Measurements from ENCODE around the gene RERE.

RERE gene

GRCh38 chr1:8856689-8857412 is 39.4 kb upstream of the RERE start:
- H3K27ac ChIP-seq (ENCODE audit: low read depth, low read length) = no peak overlapping the region

GRCh38 chr1:8854240-8854639 is 36.8 kb upstream of the RERE start:
- H3K4me1 ChIP-seq (ENCODE audit: insufficient read depth, low read length) = peaks cover 14% of the 10 kb centered on the region
- H3K4me3 ChIP-seq (ENCODE audit: low read depth in 1 of 2, low read length in 2 of 2) = no peak overlapping the region
- H3K36me3 ChIP-seq (ENCODE audit: insufficient read depth, low read length) = peaks cover 4% of the 10 kb centered on the region
- no peaks in the 10 kb centered on the region for H3K9me3 ChIP-seq (ENCODE audit: low read length)
- no peak overlapping the region for H3K27ac ChIP-seq (ENCODE audit: low read depth, low read length)
- no peak overlapping the region for H3K9ac ChIP-seq (ENCODE audit: low read length)
- no peaks in the 10 kb centered on the region for H3K27me3 ChIP-seq (ENCODE audit: control insufficient read depth in 1 of 2, insufficient read depth in 2 of 2, low read length in 2 of 2)

More at GRCh38 chr1:8856689-8857412, 39.4 kb upstream of the RERE start:
- Histone ChIP-seq H3K9ac (ENCODE audit: low read length) (no peak overlapping the region), H3K9me3 (ENCODE audit: low read length) (no peaks in the 10 kb centered on the region), H3K4me3 (ENCODE audit: low read depth in 1 of 2, low read length in 2 of 2) (no peak overlapping the region), H3K4me1 (ENCODE audit: insufficient read depth, low read length) (peaks cover 16% of the 10 kb centered on the region), H3K36me3 (ENCODE audit: insufficient read depth, low read length) (peaks cover 23% of the 10 kb centered on the region), H3K27me3 (ENCODE audit: control insufficient read depth in 1 of 2, insufficient read depth in 2 of 2, low read length in 2 of 2) (no peaks in the 10 kb centered on the region)

- H3K27ac ChIP-seq (ENCODE audit: low read depth, low read length) = no peak overlapping the region
- H3K4me3 ChIP-seq (ENCODE audit: low read depth in 1 of 2, low read length in 2 of 2) = no peak overlapping the region
- H3K36me3 ChIP-seq (ENCODE audit: insufficient read depth, low read length) = no peaks in the 10 kb centered on the region
These were observed 33.6 kb upstream of the RERE start for GRCh38 chr1:8851060-8851459.

GRCh38 chr1:8848663-8849386 is 31.4 kb upstream of the RERE start:
- no peaks in the 10 kb centered on the region for H3K36me3 ChIP-seq (ENCODE audit: insufficient read depth, low read length)
- no peaks in the 10 kb centered on the region for H3K9me3 ChIP-seq (ENCODE audit: low read length)
- H3K4me1 ChIP-seq (ENCODE audit: insufficient read depth, low read length) = peaks cover 14% of the 10 kb centered on the region
- no peak overlapping the region for H3K9ac ChIP-seq (ENCODE audit: low read length)
- H3K27me3 ChIP-seq (ENCODE audit: control insufficient read depth in 1 of 2, insufficient read depth in 2 of 2, low read length in 2 of 2) = no peaks in the 10 kb centered on the region
- H3K27ac ChIP-seq (ENCODE audit: low read depth, low read length) = peak overlapping the region; percentile 19
- H3K4me3 ChIP-seq (ENCODE audit: low read depth in 1 of 2, low read length in 2 of 2) = no peak overlapping the region

More at GRCh38 chr1:8851060-8851459, 33.6 kb upstream of the RERE start:
- Histone ChIP-seq H3K4me1 (ENCODE audit: insufficient read depth, low read length) (peaks cover 10% of the 10 kb centered on the region), H3K9ac (ENCODE audit: low read length) (no peak overlapping the region), H3K9me3 (ENCODE audit: low read length) (no peaks in the 10 kb centered on the region), H3K27me3 (ENCODE audit: control insufficient read depth in 1 of 2, insufficient read depth in 2 of 2, low read length in 2 of 2) (no peaks in the 10 kb centered on the region)

- no peak overlapping the region for H3K4me3 ChIP-seq (ENCODE audit: low read depth in 1 of 2, low read length in 2 of 2)
- H3K4me1 ChIP-seq (ENCODE audit: insufficient read depth, low read length) = peaks cover 14% of the 10 kb centered on the region
- no peak overlapping the region for H3K9ac ChIP-seq (ENCODE audit: low read length)
- H3K27ac ChIP-seq (ENCODE audit: low read depth, low read length) = peak overlapping the region; percentile 19
- no peaks in the 10 kb centered on the region for H3K9me3 ChIP-seq (ENCODE audit: low read length)
- no peaks in the 10 kb centered on the region for H3K36me3 ChIP-seq (ENCODE audit: insufficient read depth, low read length)
- no peaks in the 10 kb centered on the region for H3K27me3 ChIP-seq (ENCODE audit: control insufficient read depth in 1 of 2, insufficient read depth in 2 of 2, low read length in 2 of 2)
These were observed 30.6 kb upstream of the RERE start for GRCh38 chr1:8847990-8848389.

GRCh38 chr1:8846263-8846662 is 28.8 kb upstream of the RERE start:
- Histone ChIP-seq H3K9me3 (ENCODE audit: low read length) (no peaks in the 10 kb centered on the region), H3K4me1 (ENCODE audit: insufficient read depth, low read length) (peaks cover 14% of the 10 kb centered on the region), H3K9ac (ENCODE audit: low read length) (no peak overlapping the region), H3K27ac (ENCODE audit: low read depth, low read length) (no peak overlapping the region), H3K4me3 (ENCODE audit: low read depth in 1 of 2, low read length in 2 of 2) (no peak overlapping the region), H3K27me3 (ENCODE audit: control insufficient read depth in 1 of 2, insufficient read depth in 2 of 2, low read length in 2 of 2) (no peaks in the 10 kb centered on the region), H3K36me3 (ENCODE audit: insufficient read depth, low read length) (no peaks in the 10 kb centered on the region)

GRCh38 chr1:8845104-8846097 is 28.0 kb upstream of the RERE start:
- H3K4me3 ChIP-seq (ENCODE audit: low read depth in 1 of 2, low read length in 2 of 2) = no peak overlapping the region

GRCh38 chr1:8844501-8845006 is 27.1 kb upstream of the RERE start:
- no peaks in the 10 kb centered on the region for H3K36me3 ChIP-seq (ENCODE audit: insufficient read depth, low read length)
- H3K4me1 ChIP-seq (ENCODE audit: insufficient read depth, low read length) = peaks cover 14% of the 10 kb centered on the region
- H3K9me3 ChIP-seq (ENCODE audit: low read length) = no peaks in the 10 kb centered on the region
- H3K27me3 ChIP-seq (ENCODE audit: control insufficient read depth in 1 of 2, insufficient read depth in 2 of 2, low read length in 2 of 2) = no peaks in the 10 kb centered on the region
- no peak overlapping the region for H3K27ac ChIP-seq (ENCODE audit: low read depth, low read length)
- no peak overlapping the region for H3K4me3 ChIP-seq (ENCODE audit: low read depth in 1 of 2, low read length in 2 of 2)
- no peak overlapping the region for H3K9ac ChIP-seq (ENCODE audit: low read length)

More at GRCh38 chr1:8845104-8846097, 28.0 kb upstream of the RERE start:
- no peaks in the 10 kb centered on the region for H3K36me3 ChIP-seq (ENCODE audit: insufficient read depth, low read length)
- no peaks in the 10 kb centered on the region for H3K9me3 ChIP-seq (ENCODE audit: low read length)
- H3K9ac ChIP-seq (ENCODE audit: low read length) = no peak overlapping the region
- H3K27ac ChIP-seq (ENCODE audit: low read depth, low read length) = no peak overlapping the region
- H3K27me3 ChIP-seq (ENCODE audit: control insufficient read depth in 1 of 2, insufficient read depth in 2 of 2, low read length in 2 of 2) = no peaks in the 10 kb centered on the region
- H3K4me1 ChIP-seq (ENCODE audit: insufficient read depth, low read length) = peaks cover 14% of the 10 kb centered on the region

GRCh38 chr1:8841395-8841794 is 24.0 kb upstream of the RERE start:
- no peaks in the 10 kb centered on the region for H3K9me3 ChIP-seq (ENCODE audit: low read length)
- no peak overlapping the region for H3K4me3 ChIP-seq (ENCODE audit: low read depth in 1 of 2, low read length in 2 of 2)
- H3K27ac ChIP-seq (ENCODE audit: low read depth, low read length) = no peak overlapping the region
- no peaks in the 10 kb centered on the region for H3K36me3 ChIP-seq (ENCODE audit: insufficient read depth, low read length)
- H3K9ac ChIP-seq (ENCODE audit: low read length) = no peak overlapping the region
- H3K27me3 ChIP-seq (ENCODE audit: control insufficient read depth in 1 of 2, insufficient read depth in 2 of 2, low read length in 2 of 2) = no peaks in the 10 kb centered on the region
- H3K4me1 ChIP-seq (ENCODE audit: insufficient read depth, low read length) = peaks cover 8% of the 10 kb centered on the region

GRCh38 chr1:8839990-8840389 is 22.6 kb upstream of the RERE start:
- no peaks in the 10 kb centered on the region for H3K36me3 ChIP-seq (ENCODE audit: insufficient read depth, low read length)
- no peaks in the 10 kb centered on the region for H3K9me3 ChIP-seq (ENCODE audit: low read length)
- H3K4me3 ChIP-seq (ENCODE audit: low read depth in 1 of 2, low read length in 2 of 2) = no peak overlapping the region
- no peaks in the 10 kb centered on the region for H3K4me1 ChIP-seq (ENCODE audit: insufficient read depth, low read length)
- no peak overlapping the region for H3K27ac ChIP-seq (ENCODE audit: low read depth, low read length)
- H3K9ac ChIP-seq (ENCODE audit: low read length) = no peak overlapping the region
- no peaks in the 10 kb centered on the region for H3K27me3 ChIP-seq (ENCODE audit: control insufficient read depth in 1 of 2, insufficient read depth in 2 of 2, low read length in 2 of 2)

All from muscle layer of colon (tissue), 2 donors.